ENCODE results near the gene NANP. TPM values are rescaled to one million over a fixed set of nuclear protein-coding genes. Genes with fewer than 3 reads are reported as not detected.

Gene NANP
- total and polyA plus RNA-seq, 10 of the 15 experiments (the other 5 are each of a cell fraction or from before 2014, with no cell fraction given), result 4.2 to 6.7 (median 4.9) TPM

GRCh38 chr20:25592135-25592852 is 31.5 kb downstream of the NANP start:
- intact Hi-C loops (cut with micrococcal nuclease; ENCODE audit: unreplicated experiment) (no loop called here), in situ Hi-C loops (cut with MboI) (no loop called here)
- POLR2A ChIA-PET, result no interaction called here
- CTCF ChIA-PET, result no interaction called here
- H3K4me2 ChIP-seq (ENCODE audit: control insufficient read depth, insufficient read depth), result no peak overlapping the region
- DNase-seq (ENCODE audit: low read depth, low spot score), result no peak
- BruUV-seq (replicated peaks), result no TSS peak
- H3K4me1 ChIP-seq (ENCODE audit: control insufficient read depth, insufficient read depth, low read length), result no peaks in the 10 kb centered on the region
- H3K9me3 ChIP-seq (replicated peaks; ENCODE audit: control insufficient read depth, insufficient read depth, low read length), result no peaks in the 10 kb centered on the region
- H3K79me2 ChIP-seq (ENCODE audit: control insufficient read depth, insufficient read depth, low read length), result no peaks in the 10 kb centered on the region
- H2AFZ ChIP-seq (ENCODE audit: control insufficient read depth, low read depth, low read length), result no peak overlapping the region
- WGBS (ENCODE audit: insufficient coverage, insufficient replicate concordance, low lambda C conversion rate, missing lambda C conversion rate), result 27% methylated on average over 9 of the region's 9 CpGs
- no peak overlapping the region for H3K9ac ChIP-seq (ENCODE audit: control insufficient read depth, insufficient read depth, low read length)
- no peaks in the 10 kb centered on the region for H3K27me3 ChIP-seq (replicated peaks in 1 of 2; ENCODE audit: control insufficient read depth in 2 of 2, insufficient read depth in 2 of 2, low read length in 1 of 2)
- no peak for FAIRE-seq
- no peaks in the 10 kb centered on the region for H3K36me3 ChIP-seq (ENCODE audit: control insufficient read depth in 2 of 2, insufficient read depth in 2 of 2, low read length in 1 of 2)
- H3K27ac ChIP-seq (ENCODE audit: control insufficient read depth, insufficient read depth), result no peak overlapping the region
- no peak for TF ChIP-seq SREBF2 (IDR thresholded peaks at IDR 0.05; ENCODE audit: low read length)
- no peak for TF ChIP-seq NKRF (conservative IDR thresholded peaks at IDR 0.05)
- no peak for TF ChIP-seq BRCA1 (IDR thresholded peaks at IDR 0.05; ENCODE audit: low read depth, low read length)
- TF ChIP-seq CREB1 (IDR thresholded peaks at IDR 0.05; ENCODE audit: low read depth), result no peak
- TF ChIP-seq CHD1 (IDR thresholded peaks at IDR 0.05; ENCODE audit: low read depth, low read length), result no peak
- TF ChIP-seq CHD4 (IDR thresholded peaks at IDR 0.05), result no peak
- no peak for TF ChIP-seq NFYA (IDR thresholded peaks at IDR 0.05; ENCODE audit: borderline replicate concordance, low read depth, low read length)
- no peak for TF ChIP-seq ATF2 (IDR thresholded peaks at IDR 0.05; ENCODE audit: low read length)
- TF ChIP-seq E4F1 (IDR thresholded peaks at IDR 0.05; ENCODE audit: borderline replicate concordance, partially characterized antibody), result no peak
- no peak for TF ChIP-seq HCFC1 (IDR thresholded peaks at IDR 0.05; ENCODE audit: low read length)
- TF ChIP-seq WRNIP1 (IDR thresholded peaks at IDR 0.05; ENCODE audit: borderline replicate concordance, low read depth, low read length), result no peak
- TF ChIP-seq IRF3 (IDR thresholded peaks at IDR 0.05), result no peak
- TF ChIP-seq LARP7 (IDR thresholded peaks at IDR 0.05), result no peak
- TF ChIP-seq GABPA (IDR thresholded peaks at IDR 0.05; ENCODE audit: low read depth), result no peak
- TF ChIP-seq KLF5 (IDR thresholded peaks at IDR 0.05; ENCODE audit: partially characterized antibody), result no peak
- SMC1A ChIA-PET (ENCODE audit: uncharacterized antibody, unreplicated experiment), result no interaction called here
- no peak overlapping the region for H3K4me3 ChIP-seq
- H4K20me1 ChIP-seq (ENCODE audit: control insufficient read depth, insufficient read depth), result no peaks in the 10 kb centered on the region
- no peak for ATAC-seq
- RAD21 ChIA-PET (ENCODE audit: unreplicated experiment), result no interaction called here

All from GM12878 (cell line).